ENCODE results near the gene FBXL14.

DNA sequence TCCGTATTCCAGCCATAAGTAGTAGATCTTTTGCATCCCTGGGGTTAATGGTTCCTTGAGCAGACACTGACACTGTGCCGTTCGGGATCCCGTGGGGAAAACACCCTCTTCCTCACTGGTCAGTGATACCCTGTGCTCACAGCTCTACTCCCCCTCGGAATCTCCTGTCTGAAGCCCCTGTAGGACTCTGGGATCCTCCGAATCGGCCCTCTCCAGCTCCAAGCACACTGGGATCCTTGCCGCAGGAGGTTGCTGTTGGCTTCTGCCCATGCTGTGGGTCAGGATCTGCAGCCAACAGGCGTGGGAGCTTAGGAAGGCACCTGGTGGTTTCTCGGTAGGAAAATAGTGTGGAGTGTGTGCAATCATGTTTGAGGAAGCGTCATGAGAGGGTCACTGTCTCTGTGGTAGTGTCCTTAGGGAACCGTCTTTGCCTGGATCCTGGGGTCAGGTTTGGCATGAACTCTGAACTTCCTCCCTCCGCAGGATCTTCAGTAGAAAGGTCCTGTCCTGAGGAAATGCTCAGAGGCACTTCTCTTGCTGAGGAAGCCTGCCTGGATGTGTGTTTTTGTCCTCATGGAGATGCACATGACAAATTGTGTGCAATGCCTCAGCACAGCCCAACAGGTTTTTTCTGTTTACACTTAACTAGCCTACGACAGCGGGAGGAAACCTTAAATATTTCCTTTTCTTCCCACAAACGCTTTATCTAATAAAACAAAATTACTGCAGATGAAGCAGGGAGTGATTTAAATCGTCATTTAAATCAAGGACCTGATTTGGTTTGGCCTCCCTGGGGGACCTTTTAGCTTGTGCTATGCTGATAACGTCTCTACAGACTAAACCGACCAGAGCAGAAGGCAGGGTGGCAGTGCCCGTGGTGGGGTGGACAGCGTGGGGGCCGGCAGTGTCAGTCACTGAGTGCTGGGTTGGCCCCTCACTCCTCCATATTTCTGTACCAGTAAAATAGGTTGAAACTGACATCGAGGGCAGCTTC is 18.7 kb downstream of the FBXL14 start:
- TF ChIP-seq EZH2 (IDR thresholded peaks at IDR 0.05; ENCODE audit: borderline replicate concordance, low read depth, low read length, poor library complexity, severe bottlenecking), result no peak
- TF ChIP-seq, protein P1, sequence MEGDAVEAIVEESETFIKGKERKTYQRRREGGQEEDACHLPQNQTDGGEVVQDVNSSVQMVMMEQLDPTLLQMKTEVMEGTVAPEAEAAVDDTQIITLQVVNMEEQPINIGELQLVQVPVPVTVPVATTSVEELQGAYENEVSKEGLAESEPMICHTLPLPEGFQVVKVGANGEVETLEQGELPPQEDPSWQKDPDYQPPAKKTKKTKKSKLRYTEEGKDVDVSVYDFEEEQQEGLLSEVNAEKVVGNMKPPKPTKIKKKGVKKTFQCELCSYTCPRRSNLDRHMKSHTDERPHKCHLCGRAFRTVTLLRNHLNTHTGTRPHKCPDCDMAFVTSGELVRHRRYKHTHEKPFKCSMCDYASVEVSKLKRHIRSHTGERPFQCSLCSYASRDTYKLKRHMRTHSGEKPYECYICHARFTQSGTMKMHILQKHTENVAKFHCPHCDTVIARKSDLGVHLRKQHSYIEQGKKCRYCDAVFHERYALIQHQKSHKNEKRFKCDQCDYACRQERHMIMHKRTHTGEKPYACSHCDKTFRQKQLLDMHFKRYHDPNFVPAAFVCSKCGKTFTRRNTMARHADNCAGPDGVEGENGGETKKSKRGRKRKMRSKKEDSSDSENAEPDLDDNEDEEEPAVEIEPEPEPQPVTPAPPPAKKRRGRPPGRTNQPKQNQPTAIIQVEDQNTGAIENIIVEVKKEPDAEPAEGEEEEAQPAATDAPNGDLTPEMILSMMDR (conservative IDR thresholded peaks at IDR 0.05; ENCODE audit: low read depth, low read length), result no peak
